ENCODE measurements around the gene SPOCK1. TPM values are rescaled to one million over a fixed set of nuclear protein-coding genes. Genes with fewer than 3 reads are reported as not detected.

SPOCK1 gene
- polyA plus RNA-seq, 2 of the 4 experiments (the other 2 are of a cell fraction) = 28.9 to 40.8 TPM

DNA sequence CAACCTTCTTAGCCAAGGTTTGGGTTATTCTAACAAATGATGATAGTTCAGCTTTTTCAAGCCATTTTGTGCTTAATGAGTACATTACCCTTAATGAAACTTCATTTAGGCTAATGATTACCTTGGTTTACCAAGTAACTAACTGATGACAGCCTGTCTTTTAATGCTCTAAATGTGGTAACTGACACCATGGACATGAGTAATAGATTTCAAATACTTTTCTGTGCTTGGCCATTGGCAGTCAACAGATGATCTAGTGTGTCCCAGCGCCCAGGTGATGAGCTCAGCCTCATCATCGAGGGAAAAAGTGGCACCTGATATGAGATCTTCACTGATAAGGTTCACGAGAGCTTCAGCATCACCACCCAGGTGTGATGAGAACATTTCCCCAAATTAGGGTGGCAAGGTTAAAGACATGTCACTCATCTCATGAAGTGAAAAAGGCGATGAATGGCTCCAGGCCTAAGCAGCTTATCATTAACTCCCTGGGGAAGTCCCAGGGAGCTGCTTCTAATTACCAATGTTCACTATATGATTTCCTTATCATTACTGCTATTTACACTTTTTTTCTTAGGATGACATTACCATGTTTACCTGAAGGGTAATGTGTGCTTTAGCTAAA lies 296.0 kb downstream of the SPOCK1 start:
- no peak overlapping the region for H3K27ac ChIP-seq
- peaks cover 3% of the 10 kb centered on the region; the same call in 1 of the 3 replicates for H3K4me1 ChIP-seq
- WGBS (ENCODE audit: missing lambda C conversion rate) = 59% methylated on average over 4 of the region's 4 CpGs
- DNase-seq (ENCODE audit: low read depth in 1 of 2, low spot score in 1 of 2) = no peak
- no peak for ATAC-seq
- no peak for FAIRE-seq
- H3K4me2 ChIP-seq = no peak overlapping the region
- ChIA-PET POLR2A (no interaction called here), CTCF (interaction anchor here (1.1 to 2.3 kb wide), 7 partner anchors 8 to 142 kb away, joined by 4 to 9 read pairs (median 5); no protein-coding TSS in a partner anchor)
- H3K4me3 ChIP-seq = no peak overlapping the region
- no peak for TF ChIP-seq RARB (CRISPR knock-in tag; IDR thresholded peaks at IDR 0.05)
- no peak for TF ChIP-seq MAZ (IDR thresholded peaks at IDR 0.05; ENCODE audit: borderline replicate concordance, low read depth, low read length)
- TF ChIP-seq, protein P1, sequence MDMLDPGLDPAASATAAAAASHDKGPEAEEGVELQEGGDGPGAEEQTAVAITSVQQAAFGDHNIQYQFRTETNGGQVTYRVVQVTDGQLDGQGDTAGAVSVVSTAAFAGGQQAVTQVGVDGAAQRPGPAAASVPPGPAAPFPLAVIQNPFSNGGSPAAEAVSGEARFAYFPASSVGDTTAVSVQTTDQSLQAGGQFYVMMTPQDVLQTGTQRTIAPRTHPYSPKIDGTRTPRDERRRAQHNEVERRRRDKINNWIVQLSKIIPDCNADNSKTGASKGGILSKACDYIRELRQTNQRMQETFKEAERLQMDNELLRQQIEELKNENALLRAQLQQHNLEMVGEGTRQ (IDR thresholded peaks at IDR 0.05) = no peak
- TF ChIP-seq, protein P2, sequence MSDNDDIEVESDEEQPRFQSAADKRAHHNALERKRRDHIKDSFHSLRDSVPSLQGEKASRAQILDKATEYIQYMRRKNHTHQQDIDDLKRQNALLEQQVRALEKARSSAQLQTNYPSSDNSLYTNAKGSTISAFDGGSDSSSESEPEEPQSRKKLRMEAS (IDR thresholded peaks at IDR 0.05) = no peak
- TF ChIP-seq, protein P3, sequence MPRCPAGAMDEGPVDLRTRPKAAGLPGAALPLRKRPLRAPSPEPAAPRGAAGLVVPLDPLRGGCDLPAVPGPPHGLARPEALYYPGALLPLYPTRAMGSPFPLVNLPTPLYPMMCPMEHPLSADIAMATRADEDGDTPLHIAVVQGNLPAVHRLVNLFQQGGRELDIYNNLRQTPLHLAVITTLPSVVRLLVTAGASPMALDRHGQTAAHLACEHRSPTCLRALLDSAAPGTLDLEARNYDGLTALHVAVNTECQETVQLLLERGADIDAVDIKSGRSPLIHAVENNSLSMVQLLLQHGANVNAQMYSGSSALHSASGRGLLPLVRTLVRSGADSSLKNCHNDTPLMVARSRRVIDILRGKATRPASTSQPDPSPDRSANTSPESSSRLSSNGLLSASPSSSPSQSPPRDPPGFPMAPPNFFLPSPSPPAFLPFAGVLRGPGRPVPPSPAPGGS (IDR thresholded peaks at IDR 0.05) = no peak
- no peak for TF ChIP-seq RFX5 (IDR thresholded peaks at IDR 0.05)
- TF ChIP-seq, protein P4, sequence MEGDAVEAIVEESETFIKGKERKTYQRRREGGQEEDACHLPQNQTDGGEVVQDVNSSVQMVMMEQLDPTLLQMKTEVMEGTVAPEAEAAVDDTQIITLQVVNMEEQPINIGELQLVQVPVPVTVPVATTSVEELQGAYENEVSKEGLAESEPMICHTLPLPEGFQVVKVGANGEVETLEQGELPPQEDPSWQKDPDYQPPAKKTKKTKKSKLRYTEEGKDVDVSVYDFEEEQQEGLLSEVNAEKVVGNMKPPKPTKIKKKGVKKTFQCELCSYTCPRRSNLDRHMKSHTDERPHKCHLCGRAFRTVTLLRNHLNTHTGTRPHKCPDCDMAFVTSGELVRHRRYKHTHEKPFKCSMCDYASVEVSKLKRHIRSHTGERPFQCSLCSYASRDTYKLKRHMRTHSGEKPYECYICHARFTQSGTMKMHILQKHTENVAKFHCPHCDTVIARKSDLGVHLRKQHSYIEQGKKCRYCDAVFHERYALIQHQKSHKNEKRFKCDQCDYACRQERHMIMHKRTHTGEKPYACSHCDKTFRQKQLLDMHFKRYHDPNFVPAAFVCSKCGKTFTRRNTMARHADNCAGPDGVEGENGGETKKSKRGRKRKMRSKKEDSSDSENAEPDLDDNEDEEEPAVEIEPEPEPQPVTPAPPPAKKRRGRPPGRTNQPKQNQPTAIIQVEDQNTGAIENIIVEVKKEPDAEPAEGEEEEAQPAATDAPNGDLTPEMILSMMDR (IDR thresholded peaks at IDR 0.05) = no peak
- no peak for TF ChIP-seq ZFP36 (IDR thresholded peaks at IDR 0.05; ENCODE audit: borderline replicate concordance, partially characterized antibody)
- no peak for TF ChIP-seq SMC3 (IDR thresholded peaks at IDR 0.05)
- TF ChIP-seq, protein P5, sequence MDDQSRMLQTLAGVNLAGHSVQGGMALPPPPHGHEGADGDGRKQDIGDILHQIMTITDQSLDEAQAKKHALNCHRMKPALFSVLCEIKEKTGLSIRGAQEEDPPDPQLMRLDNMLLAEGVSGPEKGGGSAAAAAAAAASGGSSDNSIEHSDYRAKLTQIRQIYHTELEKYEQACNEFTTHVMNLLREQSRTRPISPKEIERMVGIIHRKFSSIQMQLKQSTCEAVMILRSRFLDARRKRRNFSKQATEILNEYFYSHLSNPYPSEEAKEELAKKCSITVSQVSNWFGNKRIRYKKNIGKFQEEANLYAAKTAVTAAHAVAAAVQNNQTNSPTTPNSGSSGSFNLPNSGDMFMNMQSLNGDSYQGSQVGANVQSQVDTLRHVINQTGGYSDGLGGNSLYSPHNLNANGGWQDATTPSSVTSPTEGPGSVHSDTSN (IDR thresholded peaks at IDR 0.05) = no peak
- TF ChIP-seq POLR2A (IDR thresholded peaks at IDR 0.05; ENCODE audit: low read length) = no peak
- TF ChIP-seq RCOR1 (IDR thresholded peaks at IDR 0.05; ENCODE audit: low read depth, low read length) = no peak
- TF ChIP-seq, protein P6, sequence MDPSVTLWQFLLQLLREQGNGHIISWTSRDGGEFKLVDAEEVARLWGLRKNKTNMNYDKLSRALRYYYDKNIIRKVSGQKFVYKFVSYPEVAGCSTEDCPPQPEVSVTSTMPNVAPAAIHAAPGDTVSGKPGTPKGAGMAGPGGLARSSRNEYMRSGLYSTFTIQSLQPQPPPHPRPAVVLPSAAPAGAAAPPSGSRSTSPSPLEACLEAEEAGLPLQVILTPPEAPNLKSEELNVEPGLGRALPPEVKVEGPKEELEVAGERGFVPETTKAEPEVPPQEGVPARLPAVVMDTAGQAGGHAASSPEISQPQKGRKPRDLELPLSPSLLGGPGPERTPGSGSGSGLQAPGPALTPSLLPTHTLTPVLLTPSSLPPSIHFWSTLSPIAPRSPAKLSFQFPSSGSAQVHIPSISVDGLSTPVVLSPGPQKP (IDR thresholded peaks at IDR 0.05; ENCODE audit: low read depth, low read length) = no peak
- no peak for TF ChIP-seq JUNB (IDR thresholded peaks at IDR 0.05)
- no peak for TF ChIP-seq NR3C1 (IDR thresholded peaks at IDR 0.05)
- TF ChIP-seq, protein P7, sequence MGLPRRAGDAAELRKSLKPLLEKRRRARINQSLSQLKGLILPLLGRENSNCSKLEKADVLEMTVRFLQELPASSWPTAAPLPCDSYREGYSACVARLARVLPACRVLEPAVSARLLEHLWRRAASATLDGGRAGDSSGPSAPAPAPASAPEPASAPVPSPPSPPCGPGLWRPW (IDR thresholded peaks at IDR 0.05) = no peak
- TF ChIP-seq KDM1A (IDR thresholded peaks at IDR 0.05; ENCODE audit: low read depth) = no peak
- no peak for TF ChIP-seq BHLHE40 (IDR thresholded peaks at IDR 0.05; ENCODE audit: low read depth, low read length)
- H3K9me3 ChIP-seq = no peaks in the 10 kb centered on the region

DNA sequence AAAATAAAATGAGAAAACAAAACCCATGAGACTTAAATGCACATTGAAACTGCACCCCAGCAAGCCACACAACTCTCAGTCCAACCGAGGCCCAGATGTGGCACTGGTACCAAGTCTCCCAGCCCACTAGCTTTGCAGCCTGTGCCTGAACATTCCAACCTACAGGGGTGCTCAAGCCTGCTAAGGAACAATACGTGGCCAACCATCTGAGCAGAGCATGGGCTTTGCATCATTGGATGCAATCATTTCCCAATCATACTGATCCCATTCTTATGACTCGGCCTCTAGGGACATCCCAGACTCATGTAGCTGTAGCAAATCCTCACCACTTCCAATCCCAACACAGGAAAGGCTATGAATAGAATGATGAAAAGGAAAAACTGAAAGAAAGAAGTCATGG lies 297.2 kb downstream of the SPOCK1 start:
- peaks cover 3% of the 10 kb centered on the region; the same call in 1 of the 3 replicates for H3K4me1 ChIP-seq
- TF ChIP-seq TFCP2L1 (CRISPR knock-in tag; IDR thresholded peaks at IDR 0.05) (no peak), HOXB13 (CRISPR knock-in tag; IDR thresholded peaks at IDR 0.05; ENCODE audit: low read depth) (no peak)
- TF ChIP-seq, protein P6 (IDR thresholded peaks at IDR 0.05; ENCODE audit: low read depth, low read length) = no peak
- no peak overlapping the region for H3K4me2 ChIP-seq
- H3K4me3 ChIP-seq = no peak overlapping the region
- H3K27ac ChIP-seq = no peak overlapping the region
- ChIA-PET CTCF (interaction anchor here (1.0 to 2.0 kb wide), 5 partner anchors 9 to 143 kb away, joined by 3 to 9 read pairs (median 4); no protein-coding TSS in a partner anchor), POLR2A (no interaction called here)
- H3K9me3 ChIP-seq = no peaks in the 10 kb centered on the region
- ATAC-seq = peak; percentile 68 to 69; a peak in 5 of 6 replicates
- no peak for FAIRE-seq
- 72% methylated on average over 3 of the region's 3 CpGs for WGBS (ENCODE audit: missing lambda C conversion rate)
- DNase-seq (ENCODE audit: low read depth in 1 of 2, low spot score in 1 of 2) = peak in 1 of 2 experiments; percentile 31
